ENCODE data around the gene SCYL1. TPM values are rescaled to one million over a fixed set of nuclear protein-coding genes. Genes with fewer than 3 reads are reported as not detected.

Gene SCYL1
- total and polyA plus RNA-seq, 2 of the 4 experiments (the other 2 are of a cell fraction) = 96.4 to 150 TPM

DNA sequence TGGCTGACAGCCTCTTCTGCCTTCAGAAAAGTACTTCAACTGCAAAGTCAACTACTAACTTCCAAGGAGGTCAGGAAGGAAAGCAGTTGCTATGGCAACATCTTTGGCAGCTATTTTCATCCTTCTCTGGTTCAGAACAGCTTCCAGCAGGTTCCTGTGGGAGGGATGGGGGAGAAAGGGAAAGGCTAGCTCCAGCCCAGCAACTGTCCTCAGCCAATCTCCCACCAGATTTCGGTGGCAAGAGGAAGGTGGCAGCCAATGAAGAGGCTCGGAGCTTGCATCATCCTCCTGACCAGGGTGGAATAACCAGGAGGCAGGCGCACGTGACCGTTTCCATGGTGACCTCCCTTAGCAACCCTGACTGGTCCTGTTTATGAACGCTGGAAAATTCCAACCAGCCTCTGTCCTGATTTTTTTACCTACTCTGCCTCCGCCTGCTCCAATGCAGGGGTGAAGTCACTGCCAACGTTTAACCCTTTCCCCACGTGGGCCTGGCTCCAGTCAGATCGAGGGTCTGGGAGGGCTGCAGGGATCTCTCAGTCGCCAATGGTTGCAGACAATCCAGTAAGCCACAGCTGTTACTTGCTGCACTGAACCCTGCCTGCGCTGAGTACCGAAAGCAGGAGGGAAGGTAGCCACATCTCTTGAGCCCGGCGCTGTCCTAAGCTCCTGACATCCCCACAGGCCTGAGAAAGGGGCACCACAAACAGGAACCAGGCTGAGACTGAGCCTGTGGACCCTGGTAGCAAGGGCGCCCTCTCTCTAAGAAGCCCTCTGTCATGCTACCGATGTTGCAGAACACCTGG, 37.2 kb upstream of the SCYL1 start (continued):
- TF ChIP-seq, protein P1, sequence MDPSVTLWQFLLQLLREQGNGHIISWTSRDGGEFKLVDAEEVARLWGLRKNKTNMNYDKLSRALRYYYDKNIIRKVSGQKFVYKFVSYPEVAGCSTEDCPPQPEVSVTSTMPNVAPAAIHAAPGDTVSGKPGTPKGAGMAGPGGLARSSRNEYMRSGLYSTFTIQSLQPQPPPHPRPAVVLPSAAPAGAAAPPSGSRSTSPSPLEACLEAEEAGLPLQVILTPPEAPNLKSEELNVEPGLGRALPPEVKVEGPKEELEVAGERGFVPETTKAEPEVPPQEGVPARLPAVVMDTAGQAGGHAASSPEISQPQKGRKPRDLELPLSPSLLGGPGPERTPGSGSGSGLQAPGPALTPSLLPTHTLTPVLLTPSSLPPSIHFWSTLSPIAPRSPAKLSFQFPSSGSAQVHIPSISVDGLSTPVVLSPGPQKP (IDR thresholded peaks at IDR 0.05; ENCODE audit: borderline replicate concordance, low read depth, low read length) = no peak

Measured in IMR-90 (cell line).